HG03108 (cell line): ENCODE results near the gene NRP1.
"Not testable (repeated sequence)": the region's sequence is repeated elsewhere in the genome, so short reads cannot be mapped to it uniquely, and the experiment has no call there.

Source experiments
- ATAC-seq: cut with Tn5 transposase; IDR thresholded peaks from one replicate; pipeline ENCODE4 v1.9.1; 2021; ENCODE audit warnings: moderate library complexity; ENCODE audit not compliant: unreplicated experiment

The NRP1 gene

DNA sequence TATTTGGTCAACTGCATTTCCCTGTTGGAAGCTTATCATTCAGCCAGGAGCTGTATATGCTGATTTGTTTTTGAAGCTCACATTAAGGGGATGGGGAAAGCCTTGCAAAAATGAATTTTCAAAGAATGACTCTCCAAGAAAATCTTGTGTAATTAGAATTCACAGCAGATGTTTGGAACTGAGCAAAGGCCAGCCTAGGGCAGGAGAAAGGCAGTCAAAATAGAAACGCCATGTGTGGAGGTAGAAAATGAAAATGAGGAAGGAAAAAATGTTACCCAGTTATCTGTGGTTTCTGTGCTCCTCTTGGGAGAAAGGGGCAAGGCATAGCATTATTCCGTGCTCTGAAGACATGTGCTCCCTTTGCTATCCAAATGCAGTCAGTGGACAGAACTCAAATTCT, 93.5 kb downstream of the NRP1 start:
- ATAC-seq: no peak

DNA sequence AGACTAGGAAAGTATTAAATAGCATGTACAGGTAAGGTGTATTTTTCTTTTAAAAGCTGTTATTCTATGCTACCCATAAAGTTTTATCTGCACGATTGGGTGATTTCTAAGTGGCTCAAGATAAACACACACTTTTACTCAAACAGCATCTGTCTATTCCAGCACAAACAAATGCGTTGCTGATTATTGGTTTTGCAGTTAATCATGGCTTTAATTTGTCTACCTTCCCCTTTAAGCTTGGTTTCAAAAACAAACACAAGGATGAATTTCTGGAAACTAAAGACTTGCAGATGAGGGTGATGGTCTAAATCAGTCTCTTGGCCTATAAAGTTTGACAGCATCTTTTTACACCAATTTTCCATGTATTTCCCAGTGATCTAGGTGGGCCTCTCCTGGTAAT, 94.2 kb downstream of the NRP1 start:
- ATAC-seq: no peak

DNA sequence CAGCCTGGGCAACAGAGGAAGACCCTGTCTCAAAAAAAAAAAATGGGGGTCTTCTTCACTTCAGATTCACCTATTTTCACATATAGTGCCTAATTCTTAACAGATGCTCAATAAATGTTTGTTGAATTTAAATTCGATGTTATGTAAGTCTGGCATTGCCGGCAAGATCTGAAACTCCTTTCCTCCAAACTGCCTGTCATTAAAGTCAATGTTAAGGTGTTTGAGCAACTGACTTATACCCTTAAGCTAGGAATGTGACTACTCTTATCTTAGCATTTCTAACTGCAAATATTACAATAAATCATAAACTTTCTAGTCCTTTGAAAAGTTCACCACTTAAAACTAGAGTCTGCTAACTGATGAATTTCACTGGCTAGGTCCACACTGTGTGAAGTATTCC, 95.2 kb downstream of the NRP1 start:
- ATAC-seq: no peak

DNA sequence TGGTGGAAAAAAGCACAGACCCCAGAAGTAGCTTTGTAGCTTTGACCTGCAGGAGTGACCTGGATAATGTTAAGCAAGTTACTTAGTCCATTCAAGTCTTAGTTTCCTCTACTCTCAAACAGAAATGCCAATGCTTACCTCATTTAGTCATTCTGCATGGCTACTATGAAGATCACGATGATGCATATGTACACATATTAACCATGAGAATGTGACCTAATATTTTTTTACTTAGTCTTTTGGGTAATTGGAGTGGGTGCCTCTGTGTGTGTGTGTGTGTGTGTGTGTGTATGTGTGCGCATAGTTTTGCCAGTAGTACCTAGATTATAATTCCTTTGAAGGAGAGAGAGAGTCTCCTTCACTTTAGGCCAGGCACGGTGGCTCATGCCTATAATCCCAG, 95.8 kb downstream of the NRP1 start:
- ATAC-seq: no peak

DNA sequence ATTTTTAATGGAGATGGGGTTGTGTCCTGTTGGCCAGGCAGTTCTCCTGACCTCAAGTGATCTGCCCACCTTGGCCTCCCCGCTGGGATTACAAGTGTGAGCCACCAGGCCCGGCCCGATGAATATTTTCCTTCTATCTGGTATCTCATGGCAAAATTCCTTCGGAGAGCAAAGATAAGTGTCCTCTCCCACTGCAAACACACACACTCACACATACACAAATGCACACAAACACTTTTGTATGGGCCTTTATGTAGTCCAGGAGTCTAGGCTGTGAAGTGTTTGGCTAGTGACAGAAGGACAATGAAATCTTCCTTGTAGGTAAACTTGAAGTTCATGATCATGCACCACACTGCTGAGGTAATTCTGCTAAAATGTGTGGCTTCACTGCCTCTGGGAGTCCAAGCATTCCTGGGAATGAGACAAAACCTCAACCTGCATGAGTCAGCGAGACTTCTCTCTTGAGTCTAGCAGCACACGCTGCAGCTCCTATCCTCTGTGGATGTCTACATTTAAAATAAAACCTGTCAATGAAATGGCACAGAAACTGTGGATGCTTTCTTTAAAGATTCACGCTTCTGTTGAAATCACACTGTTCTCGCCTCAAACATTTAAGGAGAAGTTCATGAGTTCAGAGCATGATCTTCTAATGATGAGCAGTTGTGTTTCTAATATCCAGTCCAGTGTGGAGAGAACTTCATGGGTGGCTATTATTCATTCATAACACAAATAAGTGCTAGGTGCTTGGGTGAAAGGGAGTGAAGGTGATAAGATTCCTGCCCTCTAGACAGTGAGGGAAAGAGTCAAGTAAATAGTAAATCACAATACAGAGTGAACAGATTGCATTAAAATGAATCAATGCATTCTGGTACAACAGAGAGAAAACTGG, 96.5 kb downstream of the NRP1 start:
- ATAC-seq: no peak

DNA sequence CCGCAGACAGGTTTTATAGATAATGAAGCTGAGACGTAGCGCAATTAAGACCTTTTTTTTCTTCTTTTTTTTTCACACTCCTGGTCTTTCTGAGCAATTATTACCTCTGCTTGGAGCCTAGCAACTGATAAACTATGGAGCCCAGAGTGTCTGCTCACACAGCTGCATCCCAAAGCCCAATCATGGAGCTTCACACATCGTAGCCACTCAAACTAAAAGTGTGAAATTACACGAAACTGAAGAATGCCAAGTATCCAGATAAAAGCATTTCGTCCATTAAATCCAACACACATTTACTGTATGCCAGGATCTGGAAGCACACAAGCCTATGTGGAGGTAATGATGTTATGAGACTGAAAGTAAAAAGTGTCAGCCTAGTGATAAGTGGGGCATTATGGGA, 97.6 kb downstream of the NRP1 start:
- no peak for ATAC-seq

DNA sequence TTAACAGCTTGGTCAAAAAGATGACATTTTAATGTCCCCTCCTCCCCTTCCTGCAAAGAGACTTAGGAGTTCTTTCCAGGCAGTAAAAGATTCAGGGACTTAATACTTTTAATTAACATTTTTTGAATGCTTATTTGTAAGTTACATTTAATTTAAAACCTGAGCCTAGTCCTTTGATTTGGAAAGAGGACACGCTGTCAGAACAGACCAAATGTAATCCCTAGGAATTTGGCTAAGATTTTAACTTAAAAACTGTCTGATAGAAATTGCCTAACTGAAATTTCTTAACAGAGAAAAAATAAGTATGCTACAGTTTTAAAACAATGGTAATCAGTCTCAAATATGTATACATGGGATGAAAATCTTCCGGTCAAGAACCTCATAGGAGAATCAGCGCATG, 98.5 kb downstream of the NRP1 start:
- no peak for ATAC-seq

DNA sequence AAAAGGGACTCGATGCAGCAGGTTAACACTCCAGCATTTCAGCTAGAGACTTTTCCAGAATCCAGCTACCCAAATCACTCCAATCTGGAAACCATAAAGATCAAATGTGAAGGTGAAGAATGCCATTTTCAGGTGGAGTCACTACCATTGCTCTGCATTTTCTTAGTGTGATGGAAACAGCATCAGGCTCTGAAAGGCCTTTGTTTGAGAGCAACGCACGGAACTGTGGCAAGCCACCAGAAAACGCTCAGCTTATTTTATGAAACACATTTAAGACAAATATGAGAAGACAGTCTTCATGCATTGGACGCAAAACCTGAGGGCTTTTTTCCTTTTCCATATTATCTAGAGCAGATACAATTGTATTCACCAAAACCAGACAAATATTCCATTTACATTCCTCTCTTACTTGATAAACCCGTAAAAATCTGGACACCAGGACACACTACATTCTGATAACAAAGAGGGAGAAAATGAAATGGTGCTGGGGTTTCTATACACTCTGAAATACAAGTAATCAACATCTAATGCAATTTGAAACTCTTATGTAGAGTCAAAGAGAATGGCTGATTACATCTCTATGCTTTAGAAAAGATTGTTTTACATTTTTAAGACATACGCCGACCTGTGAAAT, 99.1 kb downstream of the NRP1 start:
- no peak for ATAC-seq

DNA sequence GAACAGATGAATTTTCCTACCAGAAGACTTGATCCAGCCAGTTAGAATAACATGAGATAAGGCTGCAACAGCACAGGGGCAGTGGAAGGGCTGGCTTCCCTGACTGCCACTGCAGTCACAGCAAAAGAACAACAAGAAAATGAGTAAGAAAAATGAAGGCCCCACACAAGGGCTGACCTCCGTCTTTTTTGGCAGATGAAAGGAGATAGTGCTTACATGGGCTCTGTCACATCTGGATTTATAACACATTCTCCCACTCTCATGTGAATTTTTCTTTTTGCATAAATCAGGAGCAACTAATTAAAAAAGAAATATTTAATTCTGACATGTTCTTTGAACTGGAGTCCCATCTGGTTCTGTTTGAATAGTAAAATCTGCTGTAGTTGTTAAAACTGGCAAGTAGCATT, 99.6 kb downstream of the NRP1 start:
- ATAC-seq: no peak

DNA sequence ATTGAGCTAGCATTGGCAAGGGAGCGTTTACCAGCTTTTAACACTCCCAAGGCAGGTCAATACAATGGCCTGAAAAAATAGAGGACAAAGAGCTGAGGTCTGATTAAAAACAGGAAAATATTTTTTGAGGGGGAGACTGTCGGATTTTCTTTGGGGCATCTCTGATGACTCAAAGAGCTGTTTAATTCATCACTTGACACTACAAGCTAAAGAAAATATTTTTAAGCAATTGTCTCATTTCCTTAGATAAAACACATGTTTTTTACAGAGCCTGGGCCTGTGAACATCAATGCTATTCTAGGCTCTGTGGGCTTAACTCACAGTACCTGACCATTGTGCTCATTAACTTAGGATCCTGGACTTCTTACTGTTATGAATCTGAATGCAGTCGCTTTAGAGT, 100.8 kb downstream of the NRP1 start:
- no peak for ATAC-seq

DNA sequence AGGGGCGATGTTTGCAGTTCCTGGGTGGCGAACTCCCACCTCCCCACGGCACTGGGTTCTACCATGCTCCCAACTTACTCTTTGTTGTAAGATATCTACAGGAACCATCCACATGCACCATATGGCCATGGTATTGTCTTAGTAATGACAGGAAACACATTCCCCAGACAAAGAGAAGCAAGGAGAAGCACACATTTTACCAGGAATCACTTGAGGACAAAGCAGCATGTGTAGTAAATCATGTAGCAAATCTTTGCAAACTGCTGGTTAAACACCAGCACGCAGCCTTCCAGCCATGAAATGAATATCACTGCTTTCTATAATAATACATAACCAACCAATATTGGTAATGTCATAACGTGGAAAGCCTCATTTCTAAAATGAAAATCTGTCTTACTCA, 101.2 kb downstream of the NRP1 start:
- ATAC-seq: no peak

DNA sequence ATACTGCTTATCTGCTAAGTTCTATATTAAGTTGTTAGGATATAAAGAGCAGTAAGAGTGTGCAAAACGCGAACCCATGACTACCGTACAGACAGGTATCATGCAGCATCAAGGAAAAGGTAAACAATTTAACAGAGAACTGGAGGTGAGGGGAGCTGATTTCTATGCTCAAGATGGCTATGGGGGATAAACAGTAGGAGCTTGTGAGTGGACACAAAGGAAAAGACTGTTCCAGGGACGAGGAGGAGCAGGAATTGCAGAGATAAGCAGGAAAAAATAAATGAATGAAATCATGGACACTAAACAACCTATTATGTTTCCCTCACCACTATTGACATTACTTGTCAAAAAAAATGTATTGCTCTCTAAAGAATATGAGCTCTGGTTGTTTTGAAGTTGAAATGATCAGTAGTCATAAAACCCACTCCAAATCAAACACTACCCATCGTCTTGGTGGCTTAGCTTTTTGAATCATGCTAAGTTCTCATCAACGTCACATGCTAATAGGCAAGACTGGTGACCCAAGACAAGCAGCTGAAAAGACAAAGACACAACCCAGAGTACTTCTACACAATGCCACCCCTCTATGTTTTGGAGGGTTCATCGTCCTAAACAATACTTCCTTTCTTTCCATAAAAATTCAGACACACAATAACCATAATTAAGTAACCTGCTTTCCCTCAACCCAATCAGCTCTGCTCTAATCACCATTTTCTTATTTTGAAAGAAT, 102.7 kb downstream of the NRP1 start:
- ATAC-seq: no peak

DNA sequence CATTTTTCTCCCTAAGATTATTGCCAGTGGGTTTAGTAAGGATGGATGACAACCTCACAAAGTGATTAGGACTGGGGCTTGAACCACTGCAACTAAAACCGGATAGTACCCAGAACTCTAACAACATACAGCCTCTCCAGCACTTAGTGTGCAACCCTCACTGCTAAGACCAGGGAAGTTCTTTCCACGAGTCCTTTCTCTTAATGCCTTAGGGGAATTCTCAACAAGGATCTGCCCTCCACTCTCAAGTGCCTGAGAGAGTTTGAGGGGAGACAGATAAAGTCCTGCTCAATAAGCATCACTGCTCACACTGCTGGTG, 104.6 kb downstream of the NRP1 start:
- ATAC-seq: no peak

DNA sequence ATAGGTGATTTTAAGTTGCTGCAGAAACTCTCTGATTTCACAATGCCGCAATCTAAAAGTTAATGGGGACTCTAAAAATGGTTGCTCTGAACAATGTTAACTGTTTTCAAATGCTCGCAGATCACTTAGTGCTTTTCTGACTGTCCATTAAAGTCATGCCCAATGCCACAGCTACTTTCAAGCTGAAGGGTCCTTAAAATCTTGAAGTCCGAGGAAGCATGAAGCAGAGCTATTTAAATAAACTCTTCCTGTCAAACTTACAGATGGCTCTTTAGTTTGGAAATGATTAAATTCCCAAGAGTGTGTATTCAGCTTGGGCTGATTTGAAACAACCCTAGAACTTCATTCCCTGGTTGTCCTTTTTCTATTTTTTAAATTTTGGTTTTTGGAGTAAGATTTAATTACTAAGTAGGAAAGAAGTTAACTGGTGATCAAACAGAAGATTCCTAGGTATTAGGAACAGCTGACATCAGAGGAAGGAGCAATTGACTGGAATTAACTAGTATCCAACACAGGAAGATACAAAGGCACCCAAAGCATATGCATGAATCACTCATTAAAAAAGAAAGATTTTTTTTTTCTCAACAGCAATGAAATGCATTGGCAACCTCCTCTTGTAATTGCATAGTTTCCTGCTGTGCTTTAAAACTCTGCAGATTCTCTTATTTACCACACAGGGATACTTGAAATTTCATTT, 105.1 kb downstream of the NRP1 start:
- no peak for ATAC-seq

DNA sequence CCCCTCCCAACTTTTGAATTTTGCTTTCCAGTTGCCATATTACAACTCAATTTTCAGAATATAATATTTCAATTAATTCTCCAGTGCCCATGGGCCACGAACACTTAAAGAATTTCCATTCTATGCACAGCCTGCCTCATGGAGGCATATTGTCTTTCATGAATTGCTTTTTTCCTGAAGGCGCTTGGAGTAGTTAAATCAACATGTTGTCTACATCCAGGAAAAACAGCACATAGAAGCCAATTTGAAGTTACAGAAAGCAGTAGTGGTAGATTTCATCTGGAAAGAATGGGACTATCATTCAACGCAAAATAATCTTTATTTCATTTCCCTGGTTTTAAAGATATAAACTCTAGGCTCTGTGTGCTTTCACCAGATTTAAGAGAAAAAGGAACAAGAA, 106.0 kb downstream of the NRP1 start:
- no peak for ATAC-seq

DNA sequence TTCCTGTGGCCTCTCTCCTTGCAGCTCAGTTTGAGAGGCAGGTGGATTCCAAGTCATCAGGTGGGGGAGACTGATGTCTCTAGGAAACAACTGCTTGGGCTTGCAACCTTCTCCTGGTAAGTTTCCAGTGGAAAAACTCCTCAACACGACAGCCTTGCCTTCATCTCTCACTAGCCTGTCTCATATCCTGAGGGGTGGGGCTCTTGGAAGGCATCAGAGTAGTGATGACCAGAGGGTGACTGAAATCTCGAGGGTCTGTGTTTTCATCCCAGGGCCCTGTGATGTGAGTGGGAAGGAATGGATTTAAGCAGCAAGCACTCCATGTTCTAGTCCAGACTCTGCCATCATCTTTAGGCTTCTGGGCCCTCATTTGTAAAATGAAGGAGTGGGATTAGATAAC, 107.0 kb downstream of the NRP1 start:
- no peak for ATAC-seq

DNA sequence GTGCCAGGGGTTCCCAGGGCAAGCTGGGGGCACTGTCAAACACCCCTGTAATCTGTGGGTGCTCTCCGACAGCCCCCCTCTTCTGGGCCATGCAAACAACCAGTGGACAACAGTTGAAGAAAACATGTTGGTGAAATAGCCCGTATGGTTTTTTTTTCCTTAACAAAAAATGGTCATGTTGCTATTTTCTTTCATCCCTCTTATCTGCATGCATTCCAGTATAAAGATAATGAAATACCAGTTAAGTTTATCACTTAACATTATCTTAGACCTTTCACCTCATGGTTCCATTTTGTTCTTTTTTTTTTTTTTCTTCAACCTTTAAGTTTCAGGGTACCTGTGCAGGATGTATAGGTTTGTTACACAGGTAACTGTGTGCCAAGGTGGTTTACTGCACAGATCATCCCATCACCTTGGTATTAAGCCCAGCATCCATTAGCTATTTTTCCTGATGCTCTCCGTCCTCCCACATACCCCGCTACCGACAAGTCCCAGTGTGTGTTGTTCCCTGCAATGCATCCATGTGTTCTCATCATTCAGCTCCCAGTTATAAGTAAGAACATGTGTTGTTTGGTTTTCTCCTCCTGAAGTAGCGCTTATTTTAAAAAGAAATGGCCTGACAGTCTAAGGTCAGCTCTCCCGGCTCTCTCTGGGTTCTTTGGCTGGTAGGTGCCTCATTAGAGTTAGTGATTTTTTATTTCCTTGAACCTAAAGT, 110.1 kb downstream of the NRP1 start:
- ATAC-seq: no peak

DNA sequence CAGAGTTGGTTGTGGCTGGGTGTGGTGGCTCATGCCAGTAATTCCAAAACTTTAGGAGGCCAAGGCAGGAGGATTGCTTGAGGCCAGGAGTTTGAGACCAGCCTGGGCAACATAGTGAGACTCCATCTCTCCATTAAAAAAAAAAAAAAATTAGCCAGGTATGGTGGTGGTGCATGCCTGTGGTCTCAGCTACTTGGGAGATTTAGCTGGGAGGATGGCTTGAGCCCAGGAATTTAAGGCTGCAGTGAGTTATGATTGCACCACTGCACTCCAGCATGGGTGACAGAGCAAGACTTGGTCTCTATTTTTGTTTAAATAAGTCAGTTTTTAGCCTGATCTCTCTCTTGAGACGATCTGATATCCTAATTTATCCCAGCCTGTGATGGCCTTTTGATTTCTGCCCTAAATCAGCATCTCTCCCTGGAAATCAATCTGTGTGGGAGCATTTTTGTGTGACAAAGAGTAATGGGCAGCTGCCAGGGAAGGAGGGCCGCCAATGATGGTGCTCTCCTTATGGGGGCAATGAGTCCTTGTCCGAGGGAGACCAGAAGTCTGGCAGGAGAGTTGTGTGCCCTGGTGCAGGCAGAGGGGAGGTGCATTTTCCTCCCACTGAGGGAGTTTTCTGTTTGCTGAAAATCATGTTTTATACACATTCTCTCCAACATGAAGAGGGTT, 111.0 kb downstream of the NRP1 start:
- no peak for ATAC-seq

DNA sequence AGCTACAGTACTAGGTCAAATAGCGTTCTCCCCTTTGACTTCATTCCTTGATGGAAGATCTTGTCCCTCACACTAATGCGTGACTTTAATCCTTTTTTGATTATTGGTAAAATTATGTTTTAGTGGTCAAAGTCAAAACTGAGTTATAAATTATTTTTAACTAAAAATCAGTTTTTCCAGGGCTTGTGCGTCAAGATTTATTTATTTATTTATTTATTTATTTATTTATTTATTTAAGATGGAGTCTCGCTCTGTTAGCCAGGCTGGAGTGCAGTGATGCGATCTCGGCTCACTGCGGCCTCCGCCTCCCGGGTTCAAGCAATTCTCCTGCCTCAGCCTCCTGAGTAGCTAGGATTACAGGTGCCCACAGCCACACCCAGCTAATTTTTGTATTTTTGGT, 112.2 kb downstream of the NRP1 start:
- ATAC-seq: not testable (repeated sequence)

DNA sequence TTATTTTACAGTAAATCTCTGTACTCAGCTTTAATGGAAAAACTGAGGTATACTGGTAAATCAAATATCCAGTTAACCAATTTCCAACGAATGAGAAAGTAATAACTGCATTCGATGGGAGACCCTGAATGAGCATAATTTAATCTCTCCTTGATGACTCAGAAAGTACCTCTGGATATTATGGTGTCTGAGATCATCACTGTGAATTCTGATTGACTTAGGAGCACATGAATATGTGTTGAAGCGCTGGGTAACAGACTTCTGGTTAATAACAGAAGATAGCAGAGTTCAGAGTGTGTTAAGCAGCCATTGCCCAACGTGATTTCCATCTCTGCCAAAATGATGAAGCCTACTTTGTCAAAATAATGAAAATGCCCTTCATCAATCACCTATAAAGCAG, 116.6 kb downstream of the NRP1 start:
- no peak for ATAC-seq
